ENCODE data around the gene CSNK1G1.

The CSNK1G1 gene

DNA sequence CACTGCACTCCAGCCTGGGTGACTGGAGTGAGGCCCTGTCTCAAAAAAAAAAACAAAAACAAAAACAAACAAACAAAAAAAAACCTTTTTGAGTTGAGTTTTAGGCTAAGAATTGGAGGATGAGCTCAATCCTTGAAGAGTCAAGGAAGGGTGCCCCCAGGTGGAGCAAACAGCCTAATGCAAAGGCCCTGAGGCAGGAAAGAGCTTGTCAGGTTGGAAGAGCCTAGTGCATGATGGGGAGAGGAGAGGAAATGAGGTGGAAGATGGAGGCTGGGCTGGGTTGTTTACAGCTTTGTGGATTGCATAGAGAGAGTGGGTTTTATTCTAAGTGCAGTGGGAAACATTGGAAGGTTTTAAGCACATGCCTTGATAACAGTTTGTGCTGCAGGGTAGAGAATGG is 206.5 kb downstream of the CSNK1G1 start:
- peak; percentile 31 for DNase-seq

DNA sequence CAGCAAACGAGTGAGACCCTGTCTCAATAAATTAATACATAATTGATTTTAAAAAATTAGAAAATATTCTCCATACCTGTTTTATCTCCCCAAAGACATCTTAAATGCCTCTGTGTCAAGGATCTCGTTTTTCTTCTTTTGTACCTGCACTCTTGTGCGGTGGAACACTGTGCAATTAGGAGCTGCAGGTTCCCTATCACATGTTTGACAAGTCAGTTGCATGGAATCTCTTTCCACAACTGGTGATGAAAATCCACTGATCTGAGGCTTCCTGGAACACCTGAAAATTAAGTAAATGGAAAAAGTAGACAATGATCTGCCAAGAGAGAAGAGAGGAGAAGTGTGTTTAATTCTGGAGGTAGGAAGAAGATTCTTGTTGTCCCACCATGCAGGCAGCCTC is 207.4 kb downstream of the CSNK1G1 start:
- DNase-seq: no peak

DNA sequence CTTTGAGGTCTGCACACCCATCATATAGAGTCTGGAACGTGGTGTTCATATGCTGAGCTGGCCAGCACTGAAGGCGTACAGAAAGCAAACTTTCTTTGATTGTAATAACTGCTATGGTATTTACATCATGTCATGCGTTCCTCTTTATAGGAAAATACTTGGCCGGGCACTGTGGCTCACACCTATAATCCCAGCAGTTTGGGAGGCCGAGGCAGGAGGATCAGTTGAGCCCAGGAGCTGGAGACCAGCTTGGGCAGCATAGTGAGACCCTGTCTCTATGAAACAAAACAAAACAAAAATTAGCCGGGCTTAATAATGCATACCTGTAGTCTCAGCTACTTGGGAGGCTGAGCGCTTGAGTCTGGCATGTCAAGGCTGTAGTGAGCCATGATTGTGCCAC is 207.8 kb downstream of the CSNK1G1 start:
- no peak for DNase-seq

DNA sequence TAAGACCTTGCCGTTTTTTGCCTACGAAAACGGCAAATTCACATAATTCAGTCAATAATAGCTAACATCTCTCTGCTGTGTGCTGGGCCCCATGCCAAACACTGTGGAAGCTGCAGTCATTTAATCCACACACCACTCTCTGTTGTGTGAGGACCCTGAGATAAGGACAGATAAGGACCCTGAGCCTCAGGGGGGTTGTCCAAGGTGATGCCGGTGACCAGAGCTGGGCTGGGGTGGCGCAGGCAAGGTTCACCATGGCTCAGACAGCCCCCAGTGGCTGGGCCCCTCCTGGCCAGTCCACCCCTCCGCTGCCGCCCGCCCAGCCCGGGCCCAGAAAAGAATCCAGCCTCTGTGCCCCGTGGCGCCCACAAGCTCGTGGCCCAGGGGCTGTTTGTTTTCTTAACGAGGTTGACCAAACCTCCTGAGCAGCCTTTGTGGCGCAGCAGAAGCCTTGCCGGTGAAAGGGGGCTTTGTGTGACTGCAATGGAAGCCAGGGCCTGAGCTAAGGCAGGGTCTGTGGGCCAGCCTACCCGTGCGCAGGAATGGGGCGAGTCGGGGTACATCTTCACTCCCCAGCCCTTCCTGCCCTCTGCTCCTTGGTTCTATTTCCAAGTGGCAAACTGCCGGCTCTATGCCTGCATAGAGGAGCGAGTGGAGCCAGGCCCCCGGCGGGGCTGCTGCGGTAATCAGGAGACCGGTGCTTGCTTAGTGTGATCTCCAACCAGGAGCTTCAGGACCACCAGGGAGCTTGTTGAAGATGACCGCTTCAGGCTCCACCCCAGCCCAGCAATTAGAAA is 208.9 kb downstream of the CSNK1G1 start:
- no peak for DNase-seq

DNA sequence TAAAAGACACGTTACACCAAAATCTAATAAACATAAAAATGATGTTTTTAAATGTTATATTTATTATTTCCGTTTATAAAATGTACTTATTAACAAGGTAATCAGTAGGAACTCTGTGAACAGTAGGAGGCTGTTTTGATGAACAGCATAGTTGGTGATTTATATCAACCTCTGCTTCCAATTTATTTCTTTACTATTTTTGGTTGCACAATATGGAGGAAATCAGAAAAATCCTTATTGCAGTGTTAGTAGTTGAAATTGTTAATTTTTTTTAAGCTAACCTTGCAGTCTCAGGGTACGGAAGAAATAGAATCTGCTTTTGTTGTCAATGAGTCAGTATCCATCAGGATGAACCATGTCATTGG is 209.5 kb downstream of the CSNK1G1 start:
- DNase-seq: no peak

DNA sequence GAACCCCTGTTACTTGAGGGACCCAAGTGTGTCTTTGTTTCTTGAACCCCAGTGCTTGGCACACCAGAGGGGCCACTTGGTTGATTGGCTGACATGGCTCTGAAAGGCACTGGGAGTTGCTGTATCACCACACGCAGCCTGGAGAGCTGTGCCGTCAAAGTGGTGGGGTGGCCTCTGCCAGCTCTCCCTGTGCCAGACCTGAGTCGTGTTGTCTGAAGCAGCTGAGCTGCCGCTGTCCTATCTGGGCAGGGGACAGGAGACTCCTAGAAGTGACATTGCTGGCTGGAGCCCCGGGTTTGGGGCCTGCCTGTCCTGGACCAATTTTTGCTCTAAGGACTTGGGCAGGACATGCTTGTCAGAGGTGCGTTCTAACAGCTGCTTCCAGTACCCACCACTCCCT is 209.9 kb downstream of the CSNK1G1 start:
- no peak for DNase-seq

DNA sequence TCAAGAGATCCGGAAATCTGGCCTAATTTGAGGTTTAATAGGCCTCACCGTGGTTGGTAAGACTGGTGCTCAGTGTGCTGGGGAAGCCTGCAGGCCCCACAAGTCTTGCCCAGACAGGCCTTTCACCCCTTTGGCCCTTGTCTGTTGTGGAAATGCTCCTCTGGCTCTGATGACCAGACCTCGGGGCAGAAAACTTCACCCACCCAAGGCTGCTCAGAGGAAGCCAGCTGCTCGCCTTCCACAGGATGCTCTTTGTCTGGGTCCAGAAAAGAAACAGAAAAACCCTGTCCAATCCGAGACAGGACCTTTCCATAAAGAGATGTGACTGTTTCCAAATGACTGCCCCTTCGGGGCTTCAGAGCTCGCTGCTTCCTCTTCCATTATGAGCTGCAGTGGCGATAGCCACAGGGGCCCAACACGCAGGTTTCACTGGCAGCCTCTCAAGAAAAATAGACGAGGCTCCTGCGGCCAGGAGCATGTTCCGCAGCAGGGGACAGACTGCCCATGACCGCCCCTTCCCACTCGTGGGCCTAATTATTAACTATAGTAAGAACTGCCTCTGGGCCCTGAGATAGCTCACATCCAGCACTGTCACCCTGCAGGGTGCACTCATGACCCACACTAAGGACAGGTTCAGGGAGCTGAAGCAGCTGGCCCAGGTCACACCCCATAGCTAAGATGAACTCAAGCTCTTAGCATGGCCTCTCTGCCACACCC is 211.2 kb downstream of the CSNK1G1 start:
- no peak for DNase-seq

DNA sequence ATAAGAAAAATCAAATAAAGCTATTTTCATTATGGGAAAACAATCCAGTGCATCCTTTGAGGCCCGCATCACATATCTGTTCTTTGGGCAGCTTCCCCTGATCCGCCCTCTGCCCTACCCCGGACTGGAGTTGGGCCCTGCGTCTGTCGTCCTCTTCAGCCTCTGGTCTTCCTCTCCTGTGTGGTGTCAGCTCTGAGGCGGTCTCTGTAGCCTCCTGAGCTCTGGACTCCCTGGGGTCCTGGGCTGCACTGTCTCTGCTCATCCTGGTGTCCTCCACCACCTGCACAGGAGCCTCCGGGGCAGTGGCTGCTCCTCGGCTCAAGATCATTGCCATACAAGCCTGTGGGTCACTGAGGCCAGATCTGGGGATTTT is 211.8 kb downstream of the CSNK1G1 start:
- DNase-seq: no peak

DNA sequence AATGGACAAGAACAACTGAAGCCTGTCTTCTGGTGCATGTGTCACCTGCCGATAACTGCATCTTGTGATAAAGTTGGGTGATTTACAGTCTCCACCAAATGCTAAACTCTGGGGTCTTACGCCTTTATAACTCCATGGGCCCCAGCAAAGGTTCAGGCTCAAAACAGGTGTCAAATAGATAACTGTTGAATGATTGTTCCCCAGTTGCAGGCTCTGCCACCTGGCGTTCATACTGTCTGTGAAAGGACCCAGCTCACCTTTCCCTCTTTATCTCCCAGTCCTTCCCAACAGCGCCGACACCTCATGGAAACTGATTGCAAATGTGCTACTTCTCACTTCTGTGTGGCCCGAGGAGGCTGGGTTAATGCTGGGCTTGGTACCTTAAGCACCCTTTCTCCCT is 212.7 kb downstream of the CSNK1G1 start:
- no peak for DNase-seq

DNA sequence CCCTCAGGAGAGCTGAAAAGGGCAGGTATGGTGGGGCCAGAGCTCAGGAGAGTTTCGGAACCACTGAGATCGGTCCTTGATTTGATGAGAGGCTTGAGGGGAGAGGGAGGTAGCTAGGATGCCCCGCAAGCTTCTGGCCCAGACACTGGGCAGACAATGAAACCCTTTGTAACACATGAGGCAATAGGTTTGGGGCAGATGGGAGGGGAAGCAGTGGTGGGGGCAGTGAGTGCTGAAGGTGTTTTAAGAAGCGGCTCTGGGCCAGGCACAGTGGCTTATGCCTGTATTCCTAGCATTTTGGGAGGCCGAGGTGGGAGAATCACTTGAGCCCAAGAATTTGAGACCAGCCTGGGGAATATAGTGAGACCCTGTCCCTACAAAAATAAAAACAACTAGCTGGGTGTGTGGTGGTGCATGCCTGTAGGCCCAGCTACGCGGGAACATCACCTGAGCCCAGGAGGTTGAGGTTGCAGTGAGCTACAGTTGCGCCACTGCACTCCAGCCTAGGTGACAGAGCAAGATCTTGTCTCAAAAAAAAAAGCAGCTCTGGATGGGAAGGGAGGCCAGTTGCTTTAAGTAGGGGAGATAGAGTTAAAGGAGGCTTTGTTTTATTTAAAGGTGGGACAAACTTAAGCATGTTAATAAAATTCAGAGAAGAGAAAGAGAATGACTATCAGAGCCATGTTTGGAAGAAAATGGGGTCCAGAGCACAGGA is 214.0 kb downstream of the CSNK1G1 start:
- DNase-seq: no peak

DNA sequence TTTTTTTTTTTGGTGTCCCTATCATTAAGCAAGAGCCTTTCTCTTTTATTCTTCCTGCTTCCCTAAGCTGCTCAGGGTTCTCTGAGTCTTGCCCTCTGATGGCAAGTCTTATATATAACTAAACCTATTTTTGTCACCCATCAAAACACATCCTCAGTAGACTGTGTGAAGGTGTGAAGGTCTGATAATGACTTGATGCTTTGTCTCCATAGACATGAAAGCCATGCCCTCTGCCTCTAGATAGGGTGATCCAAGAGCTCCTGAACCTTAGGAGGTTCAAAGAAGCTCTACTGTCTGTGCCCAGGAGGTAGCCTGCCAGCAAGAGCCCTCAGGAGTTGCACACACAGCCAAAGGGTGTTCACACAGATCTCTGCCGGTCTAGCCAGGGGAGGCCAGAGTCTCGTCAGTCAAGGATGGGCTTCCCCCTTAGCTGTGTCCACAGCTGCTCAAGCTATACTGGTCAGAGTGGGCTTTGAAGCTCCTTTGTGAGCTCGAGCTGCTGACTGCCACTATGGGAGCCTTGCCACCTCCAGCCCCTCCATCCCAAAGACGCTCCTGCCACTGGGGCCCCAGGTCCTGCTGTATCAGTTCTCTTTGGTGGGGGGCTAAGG is 217.5 kb downstream of the CSNK1G1 start:
- DNase-seq: no peak

DNA sequence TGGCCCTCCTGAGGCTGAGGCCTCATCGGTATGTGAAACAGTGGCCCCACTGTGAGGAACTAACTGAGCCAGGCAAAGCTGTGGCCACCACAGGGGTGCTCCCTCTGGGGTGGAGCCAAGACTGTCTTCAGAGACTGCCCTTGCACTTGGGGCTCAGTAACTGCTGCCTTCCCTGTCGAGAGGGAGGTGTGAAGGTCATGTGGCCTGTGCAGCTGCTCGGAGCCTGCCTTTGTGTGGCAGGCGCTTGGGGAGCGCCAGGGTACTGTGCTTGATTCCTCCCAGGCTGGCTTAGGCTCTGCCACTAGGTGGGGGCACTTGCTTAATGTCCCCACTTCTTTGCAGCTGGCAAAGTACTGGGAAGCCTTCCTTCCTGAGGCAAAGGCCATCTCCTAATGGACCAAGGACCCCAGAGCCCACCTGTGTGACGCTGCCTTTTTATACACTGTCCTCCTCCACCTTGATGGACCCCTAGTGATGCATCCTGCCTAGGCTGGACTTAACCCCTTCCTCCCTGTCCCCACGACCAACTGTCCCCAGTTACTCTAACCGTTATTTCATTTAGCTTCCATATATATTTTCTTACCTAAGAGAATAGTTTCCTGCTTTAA is 218.6 kb downstream of the CSNK1G1 start:
- no peak for DNase-seq

DNA sequence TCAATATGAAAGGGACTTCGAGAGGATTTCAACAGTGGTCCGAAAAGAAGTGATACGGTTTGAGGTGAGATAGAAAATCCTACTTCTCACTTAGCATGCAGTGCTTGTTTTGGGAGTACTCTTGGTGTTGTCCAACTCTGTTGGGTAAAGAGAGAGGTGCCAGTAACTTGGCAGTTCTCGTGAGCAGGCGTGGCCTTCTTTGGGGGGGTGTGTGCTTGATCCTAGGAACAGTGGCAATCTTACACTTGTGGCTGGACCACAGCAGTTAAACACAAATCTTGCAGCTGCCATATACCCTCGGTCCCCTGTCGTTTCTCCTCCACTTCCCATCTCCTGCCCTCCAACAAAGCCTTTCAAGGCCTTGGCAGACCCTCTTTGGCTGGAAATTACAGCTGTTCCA is 219.6 kb downstream of the CSNK1G1 start:
- no peak for DNase-seq

DNA sequence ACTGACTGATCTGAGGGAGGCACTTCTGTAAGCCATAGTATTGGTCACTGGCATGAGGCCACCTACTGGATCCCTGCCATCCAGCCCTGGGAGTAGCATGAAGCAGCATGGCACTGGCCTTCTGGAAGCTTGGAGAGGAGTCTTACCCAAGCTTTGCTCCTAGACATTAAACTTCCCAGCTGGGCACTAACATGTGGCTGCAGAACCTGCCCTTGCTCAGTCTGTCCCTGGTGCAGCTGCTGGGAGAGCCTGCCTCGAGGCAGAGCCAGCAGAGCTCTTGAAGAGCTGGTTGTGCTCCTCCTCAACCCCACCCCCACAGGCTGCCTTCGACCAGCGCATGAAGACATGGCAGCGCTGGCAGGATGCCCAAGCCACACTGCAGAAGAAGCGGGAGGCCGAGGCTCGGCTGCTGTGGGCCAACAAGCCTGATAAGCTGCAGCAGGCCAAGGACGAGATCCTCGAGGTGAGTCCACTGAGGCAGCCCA is 221.6 kb downstream of the CSNK1G1 start:
- DNase-seq: peak; percentile 25

DNA sequence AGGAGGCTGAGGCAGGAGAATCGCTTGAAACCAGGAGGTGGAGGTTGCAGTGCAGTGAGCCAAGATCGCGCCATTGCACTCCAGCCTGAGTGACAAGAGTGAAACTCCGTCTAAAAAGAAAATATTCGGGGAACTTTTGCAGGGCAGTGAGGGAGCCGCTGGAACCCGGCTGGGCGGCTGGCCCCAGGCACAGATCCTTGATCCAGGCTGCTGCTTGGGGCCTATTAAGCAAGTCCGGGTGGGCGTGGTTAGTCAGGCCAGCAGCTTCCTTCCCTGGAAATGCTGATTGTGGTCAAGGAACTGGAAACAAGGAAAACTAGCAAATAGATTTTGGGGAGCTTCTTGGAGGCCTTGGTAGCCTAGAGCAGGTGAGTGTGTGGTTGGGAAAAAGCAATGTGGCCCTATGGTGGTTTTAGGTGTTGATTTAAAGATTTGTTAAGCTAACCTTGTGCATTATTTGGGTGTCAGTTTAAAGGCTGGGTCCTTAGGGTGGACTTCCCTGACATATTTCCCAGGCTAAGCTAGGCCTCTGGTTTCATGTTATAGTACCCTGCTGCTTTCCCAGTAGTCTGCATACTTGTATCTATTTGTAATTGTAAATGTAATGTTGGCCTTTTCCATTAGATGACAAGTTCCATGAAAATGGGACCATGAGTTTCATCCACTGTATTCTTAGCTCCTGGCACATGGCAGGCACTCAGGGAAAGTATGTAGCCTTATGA is 222.2 kb downstream of the CSNK1G1 start:
- no peak for DNase-seq

DNA sequence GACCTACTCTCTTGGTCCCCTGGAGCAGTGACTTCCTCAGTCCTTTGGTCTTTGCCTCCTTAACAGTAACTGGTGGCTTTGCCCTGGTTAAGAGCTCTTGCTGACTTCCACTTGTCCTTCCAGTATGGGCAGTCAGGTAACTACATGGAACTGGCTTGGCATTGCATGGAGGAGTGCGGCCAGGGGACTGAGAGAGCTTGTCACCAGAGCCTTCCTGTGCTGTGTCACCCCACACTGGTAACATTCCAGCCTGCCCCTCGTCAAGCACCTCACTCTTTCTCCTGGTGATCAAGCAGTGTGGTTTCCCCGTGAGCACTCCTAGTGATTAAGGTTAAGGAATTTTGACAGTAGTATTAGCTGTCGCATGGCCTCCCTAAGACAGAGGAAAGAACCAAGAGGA is 223.8 kb downstream of the CSNK1G1 start:
- no peak for DNase-seq

DNA sequence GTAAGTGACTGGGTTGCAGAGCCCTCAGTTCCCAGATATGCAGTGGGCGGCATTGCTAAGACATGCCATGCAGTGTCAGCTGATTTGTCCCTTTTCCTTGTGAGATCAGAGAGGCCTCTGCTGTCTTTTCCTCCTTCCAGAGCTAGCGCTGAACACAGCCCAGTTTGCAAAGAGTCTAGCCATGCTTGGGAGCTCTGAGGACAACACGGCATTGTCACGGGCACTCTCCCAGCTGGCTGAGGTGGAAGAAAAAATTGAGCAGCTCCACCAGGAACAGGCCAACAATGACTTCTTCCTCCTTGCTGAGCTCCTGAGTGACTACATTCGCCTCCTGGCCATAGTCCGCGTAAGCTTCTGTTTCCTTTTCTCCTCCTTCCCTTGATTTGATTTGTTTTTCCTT is 224.4 kb downstream of the CSNK1G1 start:
- DNase-seq: no peak

DNA sequence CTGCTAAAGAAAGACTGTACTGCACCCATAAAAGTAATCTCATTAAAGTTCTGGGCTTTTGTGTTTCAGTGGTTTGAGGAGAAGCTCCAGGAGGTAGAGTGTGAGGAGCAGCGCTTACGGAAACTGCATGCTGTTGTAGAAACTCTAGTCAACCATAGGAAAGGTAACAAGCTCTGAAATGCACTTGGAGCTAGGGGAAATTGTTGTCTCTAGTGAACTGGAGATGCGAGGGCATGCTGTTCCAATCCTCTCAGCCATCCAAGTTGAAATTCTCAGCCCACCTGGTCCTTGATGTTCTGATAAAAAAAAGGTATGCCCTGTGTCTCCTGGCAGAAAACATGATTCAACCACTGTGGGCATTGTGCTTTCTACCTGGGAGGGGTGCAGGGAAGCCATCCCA is 225.8 kb downstream of the CSNK1G1 start:
- DNase-seq: no peak

DNA sequence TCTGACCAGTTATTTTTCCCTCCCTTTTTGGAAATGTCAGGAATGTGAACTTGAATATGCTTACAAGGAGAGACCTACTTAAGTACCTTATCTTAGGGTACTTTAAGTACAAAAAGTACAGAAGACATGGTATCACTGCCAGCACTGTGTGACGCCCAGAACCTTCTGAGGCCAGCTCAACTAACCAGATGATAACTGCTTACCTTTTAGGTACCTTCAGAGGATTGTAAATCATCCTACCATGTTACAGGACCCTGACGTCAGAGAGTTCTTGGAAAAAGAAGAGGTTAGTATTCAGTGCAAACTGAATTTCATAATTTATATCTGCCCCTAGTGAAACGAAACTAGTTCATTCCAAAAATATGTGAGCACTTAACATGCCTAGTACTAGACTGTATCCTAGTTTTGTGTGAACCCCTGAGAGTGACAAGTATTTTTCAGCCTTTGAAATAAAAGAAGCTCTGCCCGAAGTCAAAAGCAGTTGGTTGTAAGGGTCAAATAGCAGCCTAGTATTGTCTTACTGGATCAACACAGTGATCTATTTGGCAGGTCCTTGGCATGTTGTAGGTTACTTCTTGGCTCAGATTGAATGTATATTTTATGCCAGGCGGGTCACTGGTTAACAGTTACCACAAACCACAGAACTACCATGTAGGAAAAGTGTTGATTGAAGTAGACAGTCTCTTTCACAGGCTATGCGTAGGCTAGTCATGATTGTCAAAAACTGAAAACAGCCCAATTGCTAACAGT is 228.3 kb downstream of the CSNK1G1 start:
- no peak for DNase-seq

DNA sequence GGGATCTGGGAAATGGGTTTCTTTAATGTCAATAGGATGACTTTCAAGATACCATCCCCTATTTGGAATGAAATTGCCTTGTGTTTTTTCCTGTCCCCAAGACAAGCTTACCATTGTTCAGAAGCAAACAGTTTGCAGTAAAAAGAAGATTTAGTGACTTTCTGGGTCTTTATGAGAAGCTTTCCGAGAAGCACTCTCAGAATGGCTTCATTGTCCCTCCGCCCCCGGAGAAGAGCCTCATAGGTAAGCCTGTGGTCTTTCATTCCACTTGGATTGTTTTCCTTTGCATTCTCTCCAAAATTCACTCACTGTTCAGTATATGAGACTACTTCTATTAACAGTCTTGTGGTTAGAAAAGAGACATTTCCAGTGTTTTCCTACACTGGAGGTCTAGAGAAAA is 230.0 kb downstream of the CSNK1G1 start:
- no peak for DNase-seq

DNA sequence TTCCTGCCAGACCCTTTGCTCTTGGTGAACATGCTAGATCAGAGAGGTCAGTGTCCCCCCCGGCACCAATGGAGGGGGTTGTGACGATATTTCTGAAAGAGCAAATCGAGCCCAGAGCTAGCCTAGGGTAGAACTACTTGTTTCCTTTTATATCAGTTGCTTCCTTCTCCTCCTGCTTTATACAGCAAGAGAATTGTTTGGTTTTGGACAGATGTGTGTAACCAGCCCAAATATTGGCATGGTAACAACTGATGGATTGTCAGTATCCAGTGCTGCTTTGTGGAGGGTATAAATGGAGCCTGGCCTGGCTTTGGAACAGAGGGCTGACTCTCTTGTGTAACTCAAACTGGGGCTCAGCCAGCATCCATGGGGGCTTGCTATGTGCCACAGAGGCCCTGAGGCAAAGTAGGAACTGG is 233.0 kb downstream of the CSNK1G1 start:
- no peak for DNase-seq

DNA sequence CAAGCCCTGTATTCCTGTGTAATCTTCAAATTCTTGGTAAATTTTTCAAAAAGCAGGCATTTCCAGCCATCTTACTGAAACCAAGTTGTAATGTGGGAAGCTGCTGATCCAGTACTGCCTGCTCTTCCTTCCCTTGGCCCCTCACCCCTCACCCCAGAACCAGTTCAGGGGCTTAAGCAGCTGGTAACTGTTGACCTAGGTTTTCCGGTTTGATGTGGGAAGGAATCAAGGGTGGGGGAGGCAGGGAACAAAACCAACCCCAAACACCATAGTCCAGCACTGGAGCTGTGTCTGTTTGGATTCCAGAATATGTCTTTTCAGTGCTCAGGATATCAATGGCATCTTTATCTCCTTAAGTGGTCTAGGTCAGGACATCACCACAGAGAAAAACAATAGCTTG is 233.5 kb downstream of the CSNK1G1 start:
- no peak for DNase-seq

Data from EL (cell line).